ENCODE results near the gene ITGA4.

- no peak for TF ChIP-seq EZH2 (IDR thresholded peaks at IDR 0.05; ENCODE audit: borderline replicate concordance, low read depth, low read length, poor library complexity, severe bottlenecking)
- TF ChIP-seq CTCF (conservative IDR thresholded peaks at IDR 0.05; ENCODE audit: low read depth, low read length): no peak
Measured at GRCh38 chr2:181464966-181465365, 7.8 kb downstream of the ITGA4 start.

All from A673 (cell line).